Subcutaneous abdominal adipose tissue (tissue), 5 donors: ENCODE data around the gene ALDH3A2.

Experiments used
- H3K27ac ChIP-seq: one replicate; pipeline ENCODE4 v1.7.0; 2013; ENCODE audit warnings: low read depth, mild to moderate bottlenecking, inconsistent platforms, low read length, moderate library complexity
- H3K27me3 ChIP-seq, 5 donors: one replicate each; pipeline ENCODE4 v1.7.0; 2013; ENCODE audit warnings: low read length in 5 of 5, inconsistent platforms in 1 of 5; ENCODE audit not compliant: control insufficient read depth in 5 of 5, insufficient read depth in 4 of 5
- H3K36me3 ChIP-seq, 5 donors: one replicate each; pipeline ENCODE4 v1.7.0; 2013; ENCODE audit warnings: low read length in 5 of 5; ENCODE audit not compliant: control insufficient read depth in 5 of 5, insufficient read depth in 5 of 5
- H3K4me1 ChIP-seq, 5 donors: one replicate each; pipeline ENCODE4 v1.7.0; 2013; ENCODE audit warnings: low read length in 5 of 5, mild to moderate bottlenecking in 3 of 5, moderate library complexity in 1 of 5; ENCODE audit not compliant: control insufficient read depth in 5 of 5, insufficient read depth in 5 of 5
- H3K4me3 ChIP-seq, 5 donors: one replicate each; pipeline ENCODE4 v1.7.0; 2013; ENCODE audit warnings: low read length in 5 of 5, low read depth in 1 of 5
- H3K9ac ChIP-seq, 5 donors: one replicate each; pipeline ENCODE4 v1.7.0; 2013; ENCODE audit warnings: low read length in 5 of 5, mild to moderate bottlenecking in 4 of 5, moderate library complexity in 3 of 5
- H3K9me3 ChIP-seq, 5 donors: one replicate each; pipeline ENCODE4 v1.7.0; 2013; ENCODE audit warnings: low read length in 5 of 5; ENCODE audit not compliant: control insufficient read depth in 5 of 5
- donor health status: healthy.
- donor health status: healthy.
- donor health status: healthy.
- donor health status: healthy.
- donor health status: healthy.

Gene ALDH3A2

GRCh38 chr17:19720631-19721426 lies 72.3 kb downstream of the ALDH3A2 start:
- Histone ChIP-seq H3K36me3 (no peaks in the 10 kb centered on the region), H3K4me1 (peaks cover 1 to 27% (median 26%) of the 10 kb centered on the region in 5 donors), H3K27me3 (no peaks in the 10 kb centered on the region), H3K9ac (no peak overlapping the region), H3K9me3 (no peaks in the 10 kb centered on the region), H3K27ac (no peak overlapping the region), H3K4me3 (no peak overlapping the region)

GRCh38 chr17:19723964-19724363 lies 75.4 kb downstream of the ALDH3A2 start:
- Histone ChIP-seq H3K9ac (peak overlapping the region in 2 of 5 donors; percentile 16 to 58), H3K27me3 (no peaks in the 10 kb centered on the region), H3K4me1 (peaks cover 19 to 53% (median 48%) of the 10 kb centered on the region in 5 donors), H3K36me3 (no peaks in the 10 kb centered on the region), H3K4me3 (peak overlapping the region; percentile 13 to 52 (median 44)), H3K27ac (no peak overlapping the region), H3K9me3 (no peaks in the 10 kb centered on the region)

DNA sequence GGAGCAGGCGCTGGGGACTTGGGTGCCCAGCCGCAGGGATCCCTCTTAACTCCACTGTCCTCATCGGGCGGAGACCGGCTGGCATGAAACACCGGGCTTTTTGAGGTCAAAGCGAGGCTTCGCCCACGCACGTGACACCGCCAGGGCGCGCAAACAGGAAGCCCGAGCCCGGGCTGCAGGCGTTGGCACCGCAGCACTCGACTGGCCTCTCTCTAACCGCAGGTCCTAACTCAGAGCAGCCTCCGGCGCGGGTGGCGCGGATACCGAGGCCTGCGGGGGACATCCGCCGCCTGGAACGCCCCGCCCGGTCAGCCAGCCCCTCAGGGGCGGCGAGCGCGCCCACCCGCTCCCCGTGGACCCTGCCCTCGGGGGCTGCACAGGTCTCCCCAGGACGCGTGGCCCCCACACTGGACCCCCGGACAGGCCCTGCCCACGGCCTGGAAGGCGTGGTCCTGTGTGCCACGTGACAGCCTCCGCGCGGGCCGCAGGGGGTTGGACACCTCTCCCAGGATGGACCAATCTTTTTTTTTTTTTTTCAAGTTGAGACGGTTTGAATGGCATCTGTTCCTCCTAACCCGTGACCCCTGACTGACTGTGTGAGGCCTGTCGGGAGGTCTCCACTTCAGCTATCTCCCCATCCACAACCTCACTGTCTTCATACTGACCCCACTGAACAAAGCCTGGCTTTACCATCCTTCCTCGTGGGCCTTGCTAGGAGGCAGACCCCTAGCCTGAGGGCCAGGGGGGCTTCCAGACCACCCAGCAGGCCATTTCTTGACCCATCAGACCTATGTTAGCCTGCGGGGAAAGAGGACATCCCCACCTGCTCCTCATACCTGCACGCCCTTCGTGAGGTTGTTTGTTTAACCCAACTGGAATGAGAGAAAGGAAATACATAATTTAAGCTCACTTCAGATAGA lies 76.2 kb downstream of the ALDH3A2 start:
- H3K4me1 ChIP-seq = peaks cover 19 to 53% (median 48%) of the 10 kb centered on the region in 5 donors
- peak overlapping the region in 2 of 5 donors; percentile 16 to 58 for H3K9ac ChIP-seq
- H3K36me3 ChIP-seq = no peaks in the 10 kb centered on the region
- peak overlapping the region; percentile 19 to 52 (median 44) for H3K4me3 ChIP-seq
- H3K27me3 ChIP-seq = no peaks in the 10 kb centered on the region
- H3K9me3 ChIP-seq = no peaks in the 10 kb centered on the region
- H3K27ac ChIP-seq = peak overlapping the region; percentile 30

- no peaks in the 10 kb centered on the region for H3K27me3 ChIP-seq
- H3K27ac ChIP-seq = peak overlapping the region; percentile 92
- H3K4me1 ChIP-seq = peaks cover 19 to 47% (median 43%) of the 10 kb centered on the region in 5 donors
- H3K9me3 ChIP-seq = no peaks in the 10 kb centered on the region
- H3K9ac ChIP-seq = no peak overlapping the region
- H3K36me3 ChIP-seq = no peaks in the 10 kb centered on the region
- no peak overlapping the region for H3K4me3 ChIP-seq
These were observed 76.9 kb downstream of the ALDH3A2 start for GRCh38 chr17:19725486-19725885.

- Histone ChIP-seq H3K36me3 (no peaks in the 10 kb centered on the region), H3K4me3 (peak overlapping the region in 1 of 5 donors; percentile 28), H3K27ac (peak overlapping the region; percentile 92), H3K9ac (peak overlapping the region; percentile 63 to 75 (median 71)), H3K4me1 (peaks cover 17 to 51% (median 40%) of the 10 kb centered on the region in 5 donors), H3K9me3 (no peaks in the 10 kb centered on the region), H3K27me3 (no peaks in the 10 kb centered on the region)
These were observed 78.3 kb downstream of the ALDH3A2 start for GRCh38 chr17:19726631-19727376.
